Tibial nerve (tissue), 4 donors: ENCODE measurements around the gene EFHC2. TPM values are rescaled to one million over a fixed set of nuclear protein-coding genes. Genes with fewer than 3 reads are reported as not detected.

Experiments used
- DNase-seq, 2 donors: peaks; one replicate each; pipeline ENCODE4 v3.0.0-alpha.2; 2019; ENCODE audit warnings: low spot score in 2 of 2
- H3K27ac ChIP-seq, 4 donors: fragments of 200-600 bp; sonication (generic) in 3 of 4; one replicate each; pipeline ENCODE4 v1.5.1; 2017 to 2019; ENCODE audit warnings: mild to moderate bottlenecking in 1 of 4
- H3K27me3 ChIP-seq, 2 donors: fragments of 200-600 bp; sonication (generic) in 1 of 2; one replicate each; pipeline versions ENCODE4 v1.5.1 to v1.6.0; 2017 to 2019
- H3K36me3 ChIP-seq, 3 donors: fragments of 200-600 bp; sonication (generic); one replicate each; pipeline ENCODE4 v1.5.1; 2018 to 2019
- H3K4me1 ChIP-seq, 4 donors: fragments of 200-600 bp; sonication (generic) in 3 of 4; one replicate each; pipeline ENCODE4 v1.5.1; 2017 to 2019
- H3K4me3 ChIP-seq, 4 donors: fragments of 200-600 bp; sonication (generic) in 3 of 4; one replicate each; pipeline ENCODE4 v1.5.1; 2017 to 2019; ENCODE audit warnings: mild to moderate bottlenecking in 1 of 4, moderate library complexity in 1 of 4
- H3K9me3 ChIP-seq, 4 donors: fragments of 200-600 bp; sonication (generic) in 3 of 4; one replicate each; pipeline ENCODE4 v1.5.1; 2017 to 2019
- CTCF ChIP-seq, 5 experiments: fragments of 200-600 bp in 3 of 5; fragments of 450-650 bp in 2 of 5; sonication (generic) in 3 of 5; IDR thresholded peaks; one replicate each; pipeline ENCODE4 v1.5.1; 2016 to 2019; ENCODE audit warnings: antibody characterized with exemption in 5 of 5, mild to moderate bottlenecking in 3 of 5, moderate library complexity in 2 of 5
- EP300 ChIP-seq, 2 donors: sonication (generic); formaldehyde crosslinking; IDR thresholded peaks; one replicate each; pipeline ENCODE4 v1.6.1; 2017; ENCODE audit warnings: antibody characterized with exemption in 2 of 2, mild to moderate bottlenecking in 1 of 2
- POLR2A ChIP-seq, 2 donors: fragments of 450-650 bp; IDR thresholded peaks; one replicate each; pipeline ENCODE4 v1.6.1; 2017; ENCODE audit warnings: antibody characterized with exemption in 2 of 2, mild to moderate bottlenecking in 2 of 2, moderate library complexity in 2 of 2
- WGBS, 2 donors: methylation state at CpG; one replicate each; pipeline ENCODE4 v1.1.5; 2018; 5-methylcytosine and 5-hydroxymethylcytosine counted together
- total RNA-seq, 4 donors: library from RNA; depleted of rRNA; stranded (reverse); fragments of >200 nt; gene quantifications; one replicate each; pipeline ENCODE4 v1.1.0, GENCODE V29; 2016

Gene EFHC2
- total RNA-seq, 4 donors from 2014 or later: 2.5 to 5.2 (median 4.0) TPM

GRCh38 chrX:44332437-44332836 is 11.0 kb downstream of the EFHC2 start:
- Histone ChIP-seq H3K4me1 (no peaks in the 10 kb centered on the region), H3K36me3 (no peaks in the 10 kb centered on the region), H3K4me3 (no peak overlapping the region), H3K27me3 (no peaks in the 10 kb centered on the region), H3K27ac (no peak overlapping the region), H3K9me3 (no peaks in the 10 kb centered on the region)
- TF ChIP-seq POLR2A (IDR thresholded peaks at IDR 0.05): no peak
- no peak for TF ChIP-seq CTCF (IDR thresholded peaks at IDR 0.05)
- no peak for TF ChIP-seq EP300 (IDR thresholded peaks at IDR 0.05)
- 57 to 100% methylated on average over 1 of the region's 1 CpG for WGBS, 2 donors
- DNase-seq: no peak

GRCh38 chrX:44330227-44330626 is 13.2 kb downstream of the EFHC2 start:
- Histone ChIP-seq H3K4me3 (no peak overlapping the region), H3K9me3 (no peaks in the 10 kb centered on the region), H3K27ac (no peak overlapping the region), H3K27me3 (no peaks in the 10 kb centered on the region), H3K4me1 (no peaks in the 10 kb centered on the region), H3K36me3 (no peaks in the 10 kb centered on the region)
- no peak for TF ChIP-seq POLR2A (IDR thresholded peaks at IDR 0.05)
- no peak for TF ChIP-seq EP300 (IDR thresholded peaks at IDR 0.05)
- no peak for TF ChIP-seq CTCF (IDR thresholded peaks at IDR 0.05)
- WGBS, 2 donors: 67 to 79% methylated on average over 3 of the region's 3 CpGs
- DNase-seq: no peak

GRCh38 chrX:44319550-44319949 is 23.9 kb downstream of the EFHC2 start:
- WGBS, 2 donors: 74 to 89% methylated on average over 1 of the region's 1 CpG
- no peak for TF ChIP-seq POLR2A (IDR thresholded peaks at IDR 0.05)
- TF ChIP-seq EP300 (IDR thresholded peaks at IDR 0.05): no peak
- no peak for TF ChIP-seq CTCF (IDR thresholded peaks at IDR 0.05)

GRCh38 chrX:44317181-44317580 is 26.3 kb downstream of the EFHC2 start:
- H3K4me1 ChIP-seq: no peaks in the 10 kb centered on the region
- H3K4me3 ChIP-seq: no peak overlapping the region
- WGBS, 2 donors: 72 to 79% methylated on average over 2 of the region's 2 CpGs
- TF ChIP-seq POLR2A (IDR thresholded peaks at IDR 0.05) (no peak), CTCF (IDR thresholded peaks at IDR 0.05) (no peak), EP300 (IDR thresholded peaks at IDR 0.05) (no peak)
- H3K27ac ChIP-seq: no peak overlapping the region
- no peaks in the 10 kb centered on the region for H3K36me3 ChIP-seq
- no peak for DNase-seq
- H3K27me3 ChIP-seq: no peaks in the 10 kb centered on the region
- no peaks in the 10 kb centered on the region for H3K9me3 ChIP-seq

More at GRCh38 chrX:44319550-44319949, 23.9 kb downstream of the EFHC2 start:
- no peak for DNase-seq
- H3K36me3 ChIP-seq: no peaks in the 10 kb centered on the region
- no peaks in the 10 kb centered on the region for H3K4me1 ChIP-seq
- no peaks in the 10 kb centered on the region for H3K27me3 ChIP-seq
- no peaks in the 10 kb centered on the region for H3K9me3 ChIP-seq
- no peak overlapping the region for H3K27ac ChIP-seq
- H3K4me3 ChIP-seq: no peak overlapping the region

GRCh38 chrX:44314808-44315207 is 28.7 kb downstream of the EFHC2 start:
- Histone ChIP-seq H3K9me3 (no peaks in the 10 kb centered on the region), H3K27ac (no peak overlapping the region), H3K27me3 (no peaks in the 10 kb centered on the region), H3K4me3 (no peak overlapping the region), H3K36me3 (no peaks in the 10 kb centered on the region), H3K4me1 (no peaks in the 10 kb centered on the region)
- no peak for TF ChIP-seq POLR2A (IDR thresholded peaks at IDR 0.05)
- no peak for TF ChIP-seq CTCF (IDR thresholded peaks at IDR 0.05)
- no peak for TF ChIP-seq EP300 (IDR thresholded peaks at IDR 0.05)
- 84 to 87% methylated on average over 5 of the region's 5 CpGs for WGBS, 2 donors
- no peak for DNase-seq
